HG03103 (cell line): ENCODE measurements around the gene ADAM12.

Source experiments
- ATAC-seq: cut with Tn5 transposase; IDR thresholded peaks from one replicate; pipeline ENCODE4 v1.9.1; 2021; ENCODE audit warnings: low read depth; ENCODE audit not compliant: unreplicated experiment

ADAM12 gene

DNA sequence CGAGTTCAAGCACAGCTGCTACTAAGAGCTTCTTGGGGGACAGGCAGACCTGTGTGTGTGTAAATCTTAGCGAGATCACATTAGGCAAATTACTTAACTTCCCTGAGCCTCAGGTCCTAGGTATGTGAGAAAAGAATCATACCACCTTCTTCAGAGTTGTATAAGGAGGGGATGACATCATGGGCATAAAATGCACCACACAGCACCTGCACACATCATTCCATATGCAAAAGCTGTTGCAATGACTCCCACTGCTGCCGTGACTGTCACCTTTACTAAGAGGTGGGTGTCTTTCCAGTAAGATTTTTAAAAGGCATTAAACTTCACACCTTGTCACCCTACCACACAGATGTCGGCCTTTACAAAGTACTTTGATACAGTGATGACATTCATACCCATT lies 345.9 kb downstream of the ADAM12 start:
- no peak for ATAC-seq

DNA sequence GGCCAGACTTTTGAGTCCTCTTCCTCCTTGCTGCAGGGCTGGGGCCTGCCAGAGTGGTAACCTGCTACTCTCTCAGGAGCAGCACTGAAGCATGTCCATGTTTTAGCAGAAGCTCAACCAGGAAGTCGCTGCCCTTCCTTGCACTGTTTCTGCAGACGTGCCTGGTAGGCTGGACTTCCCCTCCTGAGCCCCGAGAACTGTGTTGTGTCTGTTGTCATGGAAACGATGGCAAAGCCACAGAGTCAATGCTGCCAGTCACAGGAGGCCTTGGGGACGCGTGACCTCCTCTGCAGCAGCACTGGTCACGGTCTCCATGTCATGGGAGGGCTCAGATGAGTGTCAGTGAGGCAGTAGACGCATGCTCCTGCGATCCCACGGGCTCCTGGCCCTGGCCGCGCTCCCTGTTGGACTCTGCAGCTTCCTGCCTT lies 346.5 kb downstream of the ADAM12 start:
- peak; percentile 99 for ATAC-seq

DNA sequence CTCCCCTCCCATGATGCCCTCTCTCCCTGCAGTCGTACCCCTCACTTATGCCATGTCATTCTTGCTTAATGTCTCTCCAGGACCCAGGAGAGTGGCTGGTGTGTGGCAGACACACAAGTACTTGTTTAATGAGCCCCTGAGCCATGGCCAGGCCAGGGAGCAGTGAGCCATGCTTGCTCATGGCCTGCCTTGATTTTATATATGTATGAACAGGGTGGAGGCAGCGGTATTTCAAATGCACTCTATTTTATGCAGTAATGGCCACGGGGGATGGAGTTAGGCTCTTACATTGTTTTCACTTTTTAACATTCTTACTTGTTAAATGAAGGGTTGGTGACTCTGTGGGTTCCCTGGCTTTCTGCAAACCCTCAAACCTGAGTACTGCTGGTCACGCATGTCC lies 347.2 kb downstream of the ADAM12 start:
- no peak for ATAC-seq

DNA sequence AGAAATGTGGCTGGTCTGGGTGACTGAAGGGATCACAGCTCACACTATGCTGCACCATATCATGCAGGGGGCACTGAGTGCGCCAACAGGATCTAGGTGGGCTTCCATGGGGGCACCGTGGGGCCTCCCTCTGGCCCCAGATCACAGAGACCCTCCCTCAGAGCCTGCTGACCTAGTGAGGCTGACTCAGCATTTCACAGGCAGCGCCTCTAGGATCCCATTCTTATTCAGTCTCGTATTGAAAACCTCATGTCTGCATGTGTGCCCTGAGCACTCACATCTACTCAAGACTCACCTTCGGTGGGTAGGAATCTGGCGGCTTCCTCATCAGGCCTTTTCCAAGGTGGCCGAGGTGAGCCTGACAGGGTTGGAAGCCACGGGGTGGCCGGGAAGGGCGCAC lies 350.3 kb downstream of the ADAM12 start:
- ATAC-seq: no peak

DNA sequence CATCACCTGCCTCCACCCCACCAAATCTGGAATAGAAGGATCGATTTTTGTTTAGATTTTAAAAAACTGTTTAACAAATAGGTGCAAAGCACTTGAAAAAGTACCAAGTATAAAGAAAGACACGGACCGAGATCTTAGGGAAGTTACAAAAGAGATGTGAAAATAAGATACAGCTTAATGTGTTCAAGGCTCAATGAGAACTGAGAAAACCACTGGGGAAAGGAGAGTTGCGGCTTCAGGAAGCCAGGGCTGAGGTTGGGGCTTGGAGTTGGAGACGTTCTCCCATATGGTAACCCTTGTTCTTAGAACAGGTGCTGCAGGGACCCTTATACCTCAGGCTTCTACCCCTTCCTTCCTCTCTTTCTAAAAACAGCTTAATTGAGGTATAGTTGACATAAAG lies 351.8 kb downstream of the ADAM12 start:
- peak; percentile 49 for ATAC-seq

DNA sequence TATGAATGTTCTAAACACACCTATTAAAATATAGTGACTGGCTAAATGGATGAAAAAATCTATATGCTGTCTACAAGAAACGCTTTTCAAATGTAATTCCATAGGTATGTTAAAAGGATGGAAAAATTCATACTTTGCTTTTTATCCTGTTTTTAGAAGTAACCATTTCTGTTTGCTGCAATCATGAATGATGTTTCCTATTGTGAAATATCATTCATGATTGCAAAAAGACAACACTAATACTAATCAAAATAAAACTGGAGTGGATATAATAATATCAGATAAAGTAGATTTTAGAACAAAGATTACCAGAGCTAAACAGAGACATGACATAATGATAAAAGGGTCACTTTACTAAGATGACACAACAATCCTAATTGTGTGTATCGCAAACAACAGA lies 353.7 kb downstream of the ADAM12 start:
- ATAC-seq: no peak

DNA sequence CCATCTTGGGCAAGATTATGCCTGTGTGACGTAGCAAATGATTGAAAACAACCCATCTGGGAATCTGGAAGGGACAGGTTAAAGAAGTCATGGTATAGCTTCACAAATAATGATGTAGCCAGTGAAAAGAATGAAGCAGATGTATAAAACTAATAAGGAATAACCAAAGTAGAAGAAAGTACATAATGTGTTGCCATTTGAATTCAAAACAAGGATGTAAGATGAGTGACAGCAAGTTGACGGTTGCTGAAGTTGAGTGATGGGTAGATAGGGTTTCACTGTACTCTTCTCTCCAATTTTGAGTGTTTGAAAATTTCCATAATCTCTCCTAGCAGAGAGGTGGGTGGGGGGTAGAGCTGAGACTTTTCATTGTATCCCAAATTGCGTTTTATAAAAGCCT lies 358.3 kb downstream of the ADAM12 start:
- no peak for ATAC-seq

DNA sequence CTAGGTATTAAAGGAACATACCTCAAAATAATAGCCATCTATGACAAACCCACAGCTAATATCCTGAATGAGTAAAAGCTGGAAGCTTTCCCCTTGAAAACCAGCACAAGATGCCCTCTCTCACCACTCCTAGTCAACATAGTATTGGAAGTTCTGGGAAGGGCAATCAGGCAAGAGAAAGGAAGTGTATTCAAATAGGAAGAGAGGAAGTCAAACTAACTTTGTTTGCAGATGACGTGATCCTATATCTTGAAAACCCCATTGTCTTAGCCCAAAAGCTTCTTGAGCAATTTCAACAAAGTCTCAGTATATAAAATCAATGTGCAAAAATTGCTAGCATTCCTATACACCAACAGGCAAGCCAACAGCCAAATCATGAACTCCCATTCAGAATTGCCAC lies 360.6 kb downstream of the ADAM12 start:
- no peak for ATAC-seq

DNA sequence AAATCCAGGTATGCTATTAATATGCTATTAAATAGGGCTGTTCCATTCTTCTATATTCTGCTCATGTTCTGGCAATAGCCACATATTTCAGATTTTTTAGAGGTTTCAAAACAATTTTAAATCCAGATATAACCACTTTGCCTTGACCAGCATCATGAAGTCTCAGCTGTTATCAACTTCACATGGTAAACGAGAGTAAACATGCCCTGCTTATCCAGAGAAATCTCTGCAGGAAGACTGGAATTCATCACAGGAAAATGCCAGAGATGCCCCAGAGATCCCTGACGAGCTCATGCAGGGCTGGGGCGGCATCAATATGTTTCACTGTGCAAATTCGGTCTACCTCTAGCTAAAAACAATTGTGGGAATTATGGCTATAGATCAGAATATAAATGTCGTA lies 365.4 kb downstream of the ADAM12 start:
- ATAC-seq: no peak

DNA sequence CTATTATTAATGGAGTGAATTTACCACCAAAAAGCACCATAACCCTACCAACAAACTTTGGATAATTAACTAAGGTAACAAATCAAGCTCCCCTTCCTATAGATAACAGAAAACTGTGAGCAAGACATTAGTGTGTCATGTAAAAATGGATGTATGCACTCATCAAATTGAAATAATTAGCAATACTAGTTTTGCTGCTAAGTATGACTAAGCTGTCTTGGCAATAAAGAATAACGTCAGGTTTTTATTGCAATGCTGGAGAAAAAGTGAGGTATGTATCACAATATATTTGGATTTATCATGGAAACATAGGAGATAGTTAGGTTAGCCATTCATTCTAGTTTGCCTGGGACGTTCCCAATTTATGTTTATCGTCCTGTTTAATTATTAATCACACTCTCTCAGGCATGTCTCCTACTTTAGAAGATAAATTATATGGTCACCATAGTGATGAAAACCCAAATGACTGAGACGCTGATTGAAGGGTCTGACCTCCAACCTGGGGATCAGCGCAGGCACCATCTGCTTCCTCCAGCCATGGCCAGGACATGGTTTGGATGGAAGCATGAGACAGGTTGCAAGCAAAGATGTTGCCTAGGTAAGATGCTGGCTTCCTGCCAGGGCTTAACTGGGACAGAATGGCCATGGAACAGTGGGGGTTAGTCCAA lies 366.3 kb downstream of the ADAM12 start:
- ATAC-seq: no peak

DNA sequence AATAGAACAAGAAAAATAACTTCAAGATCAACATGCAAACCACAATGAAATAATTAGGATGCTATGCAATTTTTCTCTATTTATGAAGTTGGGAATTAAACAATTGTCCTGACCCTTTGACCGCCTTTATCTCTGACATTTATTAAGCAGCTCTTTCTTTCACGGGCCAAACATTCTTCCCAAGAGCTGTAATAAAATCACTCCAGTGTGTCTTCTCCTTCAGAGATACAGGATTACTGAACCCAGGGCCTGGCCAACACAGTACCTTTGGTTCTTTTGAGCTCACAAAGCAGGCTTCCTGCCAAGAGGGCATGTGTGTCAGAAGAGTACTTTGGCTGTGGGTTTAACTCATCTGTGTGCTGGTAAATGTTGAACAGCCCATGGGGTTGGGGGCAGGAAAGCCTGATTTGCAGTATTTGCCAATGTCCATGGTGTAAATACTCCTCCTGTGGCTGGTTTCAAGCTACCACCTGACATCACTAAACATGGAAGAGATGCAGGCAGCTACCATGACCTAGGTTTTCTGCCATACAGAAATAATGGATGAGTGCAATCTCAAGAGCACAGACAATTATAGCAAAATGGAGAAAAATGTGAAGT lies 370.2 kb downstream of the ADAM12 start:
- no peak for ATAC-seq

DNA sequence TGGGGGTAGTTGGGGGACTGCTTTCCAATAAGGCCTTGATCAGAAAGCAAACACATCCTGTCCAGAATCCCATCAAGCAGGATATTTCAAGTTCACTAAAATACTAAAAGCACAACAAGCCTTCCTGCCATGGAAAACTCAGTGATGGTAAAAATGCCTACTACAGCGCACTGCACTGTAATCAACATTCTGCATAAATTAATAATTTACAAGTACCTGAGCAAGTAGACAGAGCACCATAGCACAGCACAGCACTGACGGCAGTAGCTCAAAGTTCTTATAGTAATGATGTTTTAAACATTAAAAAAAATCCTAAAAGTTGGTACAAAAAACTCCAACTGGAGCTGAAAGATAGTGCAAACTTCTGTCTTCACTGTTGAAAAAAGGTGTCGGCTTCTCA lies 371.4 kb downstream of the ADAM12 start:
- no peak for ATAC-seq

DNA sequence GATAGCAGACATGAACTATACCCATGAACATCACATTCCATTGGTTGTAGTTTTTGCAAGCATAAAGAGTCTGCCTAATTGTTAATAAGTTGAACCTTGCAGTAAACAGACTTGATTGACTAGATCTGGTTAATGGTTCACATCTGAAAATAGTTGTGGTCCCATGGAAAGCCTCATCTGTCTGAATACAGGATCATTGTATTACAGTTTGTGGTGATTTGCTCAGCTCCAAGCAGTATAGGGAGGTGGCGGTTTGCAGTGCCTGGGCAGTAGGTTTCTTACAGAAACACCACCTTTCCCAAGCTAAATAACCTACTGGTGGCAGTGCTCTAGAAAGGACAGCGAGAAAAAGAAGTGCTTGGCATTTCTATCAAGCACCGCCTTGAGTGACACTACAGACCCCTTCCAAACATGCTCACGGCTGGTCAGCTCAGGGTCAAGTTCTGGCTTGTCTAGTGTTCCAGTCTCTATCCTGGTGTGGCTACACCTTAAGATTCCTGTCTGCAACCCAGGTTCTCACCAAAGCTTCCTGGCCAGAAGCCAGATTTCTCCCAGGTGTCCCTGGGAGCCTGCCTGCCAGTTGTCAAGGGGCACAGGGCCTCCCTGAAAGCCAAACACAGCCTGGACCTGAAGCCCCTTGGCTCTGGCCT lies 372.0 kb downstream of the ADAM12 start:
- ATAC-seq: no peak

DNA sequence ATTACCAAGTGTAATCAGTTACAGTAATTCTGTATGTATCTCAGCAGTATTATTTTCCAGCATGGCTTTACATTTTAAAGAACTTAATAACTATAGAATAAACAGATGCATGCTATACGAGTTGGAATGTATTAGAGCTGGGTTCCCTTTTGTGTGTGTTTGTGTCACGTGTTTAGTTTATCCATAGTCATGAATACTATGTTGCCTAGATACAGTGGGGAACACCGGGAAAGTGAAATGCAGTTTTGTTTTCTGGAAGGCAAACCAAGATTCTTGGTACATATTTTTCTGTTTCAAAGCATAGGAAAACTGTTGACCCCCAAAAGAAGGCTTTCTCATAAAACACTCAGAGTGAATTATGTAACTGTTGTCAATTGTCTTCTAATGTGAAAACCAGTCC lies 372.9 kb downstream of the ADAM12 start:
- ATAC-seq: no peak

DNA sequence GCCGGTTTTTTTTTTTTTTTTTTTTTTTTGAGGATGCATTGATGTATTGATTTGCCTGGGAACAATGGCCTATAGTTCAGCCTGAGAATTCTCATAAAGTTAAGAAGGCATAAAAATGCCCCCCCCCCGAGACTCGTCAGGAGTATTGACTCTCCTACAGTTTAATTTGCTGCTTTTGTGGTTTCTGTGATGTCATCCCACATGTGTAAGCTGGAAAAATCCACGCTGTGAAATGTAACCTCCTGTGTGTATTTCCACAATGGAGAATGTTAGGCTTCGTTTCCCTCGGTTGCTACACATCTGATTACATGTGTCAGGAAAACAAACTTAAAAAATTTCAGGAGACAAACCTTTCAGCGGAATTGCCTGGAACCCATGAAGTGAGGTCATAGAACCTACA lies 374.0 kb downstream of the ADAM12 start:
- no peak for ATAC-seq

DNA sequence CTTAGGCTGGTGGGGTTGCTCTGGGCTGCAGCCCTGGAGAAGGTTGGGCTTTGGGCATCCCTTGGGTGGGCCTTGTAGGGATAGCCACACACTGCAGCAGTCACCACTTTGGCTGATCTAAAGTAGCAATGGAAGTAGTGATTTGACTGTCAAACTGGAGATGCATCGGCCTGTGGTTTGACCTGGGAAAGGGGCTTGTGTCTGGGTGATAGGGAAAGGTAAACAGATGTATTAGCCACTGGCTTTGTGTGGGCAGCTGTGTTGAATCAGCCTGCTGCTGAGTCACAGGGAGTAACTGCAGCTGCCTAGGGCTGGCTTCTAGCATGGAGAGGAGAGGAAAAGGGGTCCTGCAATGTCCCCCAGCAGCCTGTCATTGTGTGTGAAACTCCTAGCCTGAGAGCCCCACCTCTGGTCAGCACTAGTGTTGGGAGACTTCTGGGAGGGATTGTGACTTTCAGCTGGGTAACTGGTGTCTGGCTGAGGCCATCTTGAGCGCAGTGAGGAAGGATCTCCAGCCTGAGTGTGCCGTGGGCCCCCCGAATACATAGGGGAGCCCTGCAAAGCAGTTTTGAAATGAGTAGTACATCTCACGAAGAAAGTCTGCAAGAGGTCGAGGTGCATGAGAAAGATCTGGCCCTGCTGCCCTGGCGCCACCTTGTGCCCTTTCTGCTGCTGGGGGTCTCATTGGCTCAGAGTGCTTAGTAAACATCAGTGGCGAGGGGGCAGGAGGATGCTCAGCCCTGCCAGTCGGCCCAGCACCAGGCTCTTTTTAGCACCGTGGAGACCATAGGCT lies 374.6 kb downstream of the ADAM12 start:
- peak; percentile 62 for ATAC-seq

DNA sequence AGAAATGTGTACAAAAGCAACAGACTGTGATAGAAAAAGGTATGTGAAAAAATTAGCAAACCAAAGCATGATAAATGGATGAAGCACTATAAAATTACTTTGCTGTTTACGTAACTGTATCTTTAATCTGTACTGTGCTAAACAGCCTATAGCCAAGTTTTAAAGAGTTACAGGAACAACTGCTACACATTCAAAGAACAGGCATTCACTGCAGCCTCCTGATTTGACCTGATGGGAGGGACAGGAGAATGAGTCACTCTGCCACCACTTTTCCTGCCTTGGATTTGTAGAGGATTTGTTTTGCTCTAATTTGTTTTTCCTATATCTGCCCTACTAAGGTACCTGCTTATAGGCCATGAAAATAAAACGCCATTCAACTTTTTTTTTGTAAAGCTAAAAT lies 375.8 kb downstream of the ADAM12 start:
- no peak for ATAC-seq

DNA sequence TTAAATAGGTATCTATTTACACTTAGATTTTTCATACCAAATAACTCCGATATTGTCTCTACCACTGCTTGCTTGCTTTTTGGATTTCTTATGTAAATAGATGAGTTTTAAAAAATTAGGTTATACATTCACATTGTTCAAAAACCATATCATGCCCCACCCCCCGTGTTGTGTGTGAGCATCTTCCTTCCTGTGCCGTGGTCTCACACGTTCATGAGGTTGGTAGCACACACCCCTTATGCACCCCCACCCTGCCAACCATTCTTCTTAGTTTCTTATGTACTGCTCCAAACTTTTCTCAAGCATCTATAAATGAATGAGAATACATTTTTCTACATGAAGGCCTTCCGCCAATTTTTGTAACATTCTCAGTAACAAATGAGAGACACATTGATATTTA lies 376.3 kb downstream of the ADAM12 start:
- ATAC-seq: no peak

DNA sequence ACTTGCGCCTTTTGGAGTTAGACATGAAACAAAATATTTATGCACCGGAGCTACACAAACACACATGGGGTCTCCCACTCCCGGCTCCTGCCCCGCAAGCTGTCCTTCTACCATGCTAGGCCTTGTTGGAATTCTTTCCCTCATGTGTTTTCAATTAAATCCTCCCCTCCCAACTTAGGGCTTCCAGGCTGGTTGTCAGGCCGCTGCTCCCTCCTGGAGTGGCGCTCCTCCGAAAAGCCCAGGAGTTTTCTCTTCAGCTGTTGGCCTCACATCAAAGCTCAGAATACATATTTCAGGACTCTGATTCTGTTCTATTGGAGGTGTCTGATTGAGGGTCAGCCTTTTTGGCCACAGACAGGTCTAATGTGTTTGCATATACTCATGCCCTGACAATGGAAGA lies 378.6 kb downstream of the ADAM12 start:
- no peak for ATAC-seq

DNA sequence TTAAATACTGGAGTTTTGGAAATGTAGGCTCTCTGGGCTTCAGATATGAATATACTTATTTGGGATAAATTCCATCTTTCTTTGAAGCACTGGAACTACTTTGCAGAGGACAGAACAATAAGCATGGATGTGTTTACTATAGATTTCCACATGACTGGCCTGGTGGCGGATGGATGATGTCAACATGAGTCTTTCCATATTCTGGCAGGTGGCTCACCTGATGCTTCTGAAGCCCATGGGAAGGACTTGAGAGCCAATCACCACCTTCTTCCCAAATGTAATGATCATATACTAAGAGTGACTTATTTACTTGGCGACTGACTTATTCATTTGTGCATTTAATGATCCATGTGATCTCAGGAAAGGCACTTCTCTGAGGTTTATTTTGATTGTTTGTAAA lies 381.4 kb downstream of the ADAM12 start:
- no peak for ATAC-seq

DNA sequence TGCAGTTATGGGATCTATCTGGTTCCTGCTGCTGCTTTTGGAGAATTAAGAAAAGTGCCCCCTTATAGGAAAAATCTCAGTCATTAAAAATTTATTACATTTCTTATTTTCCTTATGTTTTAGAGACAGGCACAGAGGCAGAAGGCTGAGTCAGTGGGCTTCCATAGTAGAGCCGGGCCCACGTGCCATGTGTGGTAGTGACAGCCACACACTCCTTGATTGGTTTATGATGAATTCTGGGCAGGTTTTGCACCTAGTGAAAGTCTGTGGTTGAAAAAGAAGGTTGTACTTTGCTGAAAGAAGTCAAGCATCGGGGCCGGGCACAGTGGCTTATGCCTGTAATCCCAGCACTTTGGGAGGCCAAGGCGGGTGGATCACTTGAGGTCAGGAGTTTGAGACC lies 382.0 kb downstream of the ADAM12 start:
- no peak for ATAC-seq
